DOHH2 (cell line): ENCODE data around the gene ALOX15B.

ENCODE experiments used
- H3F3A ChIP-seq: fragments of 200-600 bp; sonication (generic), shearing (Covaris generic); 2 replicates; pipeline ENCODE4 v1.6.0; 2016; ENCODE audit warnings: antibody characterized with exemption, mild to moderate bottlenecking; ENCODE audit not compliant: control insufficient read depth, insufficient read depth
- H3K27ac ChIP-seq: fragments of 200-600 bp; sonication (generic); 2 replicates; pipeline ENCODE4 v1.5.1; 2014; ENCODE audit warnings: low read depth, mild to moderate bottlenecking, low read length, moderate library complexity
- H3K27me3 ChIP-seq: fragments of 200-600 bp; sonication (generic); 2 replicates; pipeline ENCODE4 v1.6.1; 2014; ENCODE audit warnings: mild to moderate bottlenecking, low read length, mixed read lengths; ENCODE audit not compliant: control insufficient read depth
- H3K36me3 ChIP-seq: fragments of 200-600 bp; sonication (generic); 2 replicates; pipeline ENCODE4 v1.6.1; 2014; ENCODE audit warnings: mild to moderate bottlenecking, low read length, moderate library complexity, mixed read lengths; ENCODE audit not compliant: control insufficient read depth
- H3K4me1 ChIP-seq: fragments of 200-600 bp; sonication (generic); 2 replicates; pipeline ENCODE4 v1.6.1; 2014; ENCODE audit warnings: mild to moderate bottlenecking, low read length, mixed read lengths; ENCODE audit not compliant: control insufficient read depth
- H3K4me2 ChIP-seq: fragments of 200-600 bp; sonication (generic); 2 replicates; pipeline ENCODE4 v1.6.0; 2014; ENCODE audit warnings: mild to moderate bottlenecking, low read length, moderate library complexity
- H3K4me3 ChIP-seq: fragments of 200-600 bp; sonication (generic); 2 replicates; pipeline ENCODE4 v1.5.1; 2014; ENCODE audit warnings: mild to moderate bottlenecking, low read length, mixed read lengths
- H3K79me2 ChIP-seq: fragments of 200-600 bp; sonication (generic); 2 replicates; pipeline ENCODE4 v1.6.1; 2014; ENCODE audit warnings: mild to moderate bottlenecking, low read length, mixed read lengths; ENCODE audit not compliant: control insufficient read depth
- H3K9me2 ChIP-seq: fragments of 200-600 bp; sonication (generic); replicated peaks from 2 replicates; pipeline ENCODE4 v1.6.1; 2014; ENCODE audit warnings: mild to moderate bottlenecking, low read length, mixed read lengths; ENCODE audit not compliant: control insufficient read depth
- H3K9me3 ChIP-seq: fragments of 200-600 bp; sonication (generic); 2 replicates; pipeline ENCODE4 v1.6.1; 2014; ENCODE audit warnings: antibody characterized with exemption, low read length, mixed read lengths; ENCODE audit not compliant: control insufficient read depth, insufficient read depth
- H4K20me1 ChIP-seq: fragments of 200-600 bp; sonication (generic); 2 replicates; pipeline ENCODE4 v1.6.0; 2014; ENCODE audit warnings: low read depth, mild to moderate bottlenecking, antibody characterized with exemption, low read length, moderate library complexity; ENCODE audit not compliant: control insufficient read depth, insufficient read depth
- CTCF ChIP-seq: fragments of 200-600 bp; sonication (generic); IDR thresholded peaks from one replicate; pipeline ENCODE4 v1.5.1; 2014; ENCODE audit warnings: antibody characterized with exemption, mild to moderate bottlenecking, low read depth, low read length; ENCODE audit not compliant: poor library complexity, severe bottlenecking
- EZH2phosphoT487 ChIP-seq: fragments of 200-600 bp; sonication (generic); IDR thresholded peaks from 2 replicates; pipeline ENCODE4 v1.6.1; 2017; ENCODE audit warnings: borderline replicate concordance, mild to moderate bottlenecking, antibody characterized with exemption, low read length, moderate library complexity, mixed read lengths

The ALOX15B gene

GRCh38 chr17:8012996-8013640 lies 25.7 kb upstream of the ALOX15B start:
- H4K20me1 ChIP-seq: no peaks in the 10 kb centered on the region
- H3K27ac ChIP-seq: no peak overlapping the region
- no peaks in the 10 kb centered on the region for H3K79me2 ChIP-seq
- H3K4me3 ChIP-seq: no peak overlapping the region
- H3K4me1 ChIP-seq: peaks cover 10% of the 10 kb centered on the region
- TF ChIP-seq EZH2phosphoT487 (no peak), CTCF (no peak)
- no peaks in the 10 kb centered on the region for H3K9me3 ChIP-seq
- H3F3A ChIP-seq: no peaks in the 10 kb centered on the region
- peaks cover 22% of the 10 kb centered on the region for H3K27me3 ChIP-seq
- H3K4me2 ChIP-seq: no peak overlapping the region
- no peaks in the 10 kb centered on the region for H3K9me2 ChIP-seq
- no peaks in the 10 kb centered on the region for H3K36me3 ChIP-seq

- no peaks in the 10 kb centered on the region for H4K20me1 ChIP-seq
- TF ChIP-seq EZH2phosphoT487 (no peak), CTCF (no peak)
- no peaks in the 10 kb centered on the region for H3F3A ChIP-seq
- no peaks in the 10 kb centered on the region for H3K9me3 ChIP-seq
- H3K27me3 ChIP-seq: peaks cover 24% of the 10 kb centered on the region
- H3K4me1 ChIP-seq: peaks cover 10% of the 10 kb centered on the region
- no peak overlapping the region for H3K4me3 ChIP-seq
- H3K36me3 ChIP-seq: no peaks in the 10 kb centered on the region
- H3K27ac ChIP-seq: no peak overlapping the region
- H3K79me2 ChIP-seq: no peaks in the 10 kb centered on the region
- no peak overlapping the region for H3K4me2 ChIP-seq
- no peaks in the 10 kb centered on the region for H3K9me2 ChIP-seq
Observed at GRCh38 chr17:8013731-8014557, 24.9 kb upstream of the ALOX15B start.

GRCh38 chr17:8014558-8014850 lies 24.4 kb upstream of the ALOX15B start:
- Histone ChIP-seq H3K4me2 (no peak overlapping the region), H4K20me1 (no peaks in the 10 kb centered on the region), H3F3A (no peaks in the 10 kb centered on the region), H3K36me3 (no peaks in the 10 kb centered on the region), H3K9me3 (no peaks in the 10 kb centered on the region), H3K79me2 (no peaks in the 10 kb centered on the region), H3K27me3 (peaks cover 29% of the 10 kb centered on the region), H3K9me2 (no peaks in the 10 kb centered on the region), H3K4me3 (no peak overlapping the region), H3K4me1 (peaks cover 10% of the 10 kb centered on the region), H3K27ac (no peak overlapping the region)
- TF ChIP-seq EZH2phosphoT487 (no peak), CTCF (no peak)
